ENCODE measurements around the gene ARIH1.
"Not testable (repeated sequence)": the region's sequence is repeated elsewhere in the genome, so short reads cannot be mapped to it uniquely, and the experiment has no call there.

ARIH1 gene

DNA sequence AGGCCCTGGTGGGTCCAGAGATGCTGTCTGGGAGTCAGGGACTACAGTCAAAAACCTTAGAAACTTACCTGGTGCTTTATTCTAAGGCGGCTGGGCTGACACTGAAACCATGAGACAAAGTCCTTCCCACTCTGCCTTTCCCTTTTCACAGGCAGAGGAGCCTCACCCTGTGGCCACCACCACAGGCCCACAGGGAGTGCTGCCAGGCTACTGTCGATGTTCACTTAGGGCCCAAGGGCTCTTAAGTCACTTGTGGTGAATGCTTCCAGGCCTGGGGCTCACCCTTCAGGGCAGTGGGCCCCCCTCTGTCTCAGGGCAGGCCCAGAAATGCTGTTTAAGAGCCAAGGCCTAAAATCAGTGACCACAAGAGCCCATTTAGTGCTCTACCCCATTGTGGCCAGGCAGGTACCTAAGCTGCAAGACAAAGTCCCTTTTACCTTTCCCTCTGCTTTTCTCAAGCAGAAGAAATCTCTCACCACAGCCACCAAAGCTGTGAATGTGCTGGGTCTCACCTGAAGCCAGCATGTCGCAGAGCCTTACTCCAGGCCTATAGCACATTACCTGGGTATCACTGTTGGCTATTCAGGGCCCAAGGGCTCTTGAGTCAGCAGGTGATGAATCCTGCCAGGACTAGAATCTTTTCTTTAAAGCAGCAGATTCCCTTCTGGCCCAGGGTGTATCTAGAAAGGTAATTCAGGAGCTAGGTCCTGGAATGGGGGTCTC, 140.8 kb downstream of the ARIH1 start:
- no peak for DNase-seq

DNA sequence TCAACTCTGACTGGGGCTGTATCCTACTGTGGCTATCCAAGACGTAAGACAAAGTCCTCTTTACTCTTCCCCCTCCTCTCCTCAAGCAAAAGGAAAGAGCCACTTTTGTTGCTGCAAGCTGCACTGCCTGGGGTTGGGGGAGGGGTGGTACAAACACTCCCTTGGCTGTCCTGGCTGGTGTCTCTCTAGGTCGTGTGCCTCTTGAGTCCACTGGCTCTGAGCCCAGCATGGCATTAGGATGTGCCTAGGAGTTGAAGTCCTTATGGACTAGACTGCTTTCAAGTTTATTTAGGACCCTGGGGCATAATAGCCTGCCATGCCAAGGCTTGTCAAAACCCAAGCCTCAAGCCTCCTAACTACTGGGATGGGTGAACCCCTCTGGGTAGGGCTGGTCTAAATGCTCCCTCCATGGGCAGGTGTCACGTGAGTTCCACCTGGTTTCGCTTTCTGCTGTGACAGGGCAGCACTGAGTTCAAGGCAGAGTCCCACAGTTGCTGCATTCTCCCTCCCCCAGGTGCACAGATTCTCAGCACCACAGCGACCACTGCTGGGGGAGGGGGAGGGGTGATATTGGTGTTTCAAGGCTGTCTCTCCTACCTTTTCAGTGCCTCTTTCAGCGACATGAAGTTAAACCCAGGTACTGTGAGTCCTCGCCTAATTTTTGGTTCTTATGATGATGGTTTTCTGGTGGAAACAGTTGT, 141.6 kb downstream of the ARIH1 start:
- not testable (repeated sequence) for DNase-seq

DNA sequence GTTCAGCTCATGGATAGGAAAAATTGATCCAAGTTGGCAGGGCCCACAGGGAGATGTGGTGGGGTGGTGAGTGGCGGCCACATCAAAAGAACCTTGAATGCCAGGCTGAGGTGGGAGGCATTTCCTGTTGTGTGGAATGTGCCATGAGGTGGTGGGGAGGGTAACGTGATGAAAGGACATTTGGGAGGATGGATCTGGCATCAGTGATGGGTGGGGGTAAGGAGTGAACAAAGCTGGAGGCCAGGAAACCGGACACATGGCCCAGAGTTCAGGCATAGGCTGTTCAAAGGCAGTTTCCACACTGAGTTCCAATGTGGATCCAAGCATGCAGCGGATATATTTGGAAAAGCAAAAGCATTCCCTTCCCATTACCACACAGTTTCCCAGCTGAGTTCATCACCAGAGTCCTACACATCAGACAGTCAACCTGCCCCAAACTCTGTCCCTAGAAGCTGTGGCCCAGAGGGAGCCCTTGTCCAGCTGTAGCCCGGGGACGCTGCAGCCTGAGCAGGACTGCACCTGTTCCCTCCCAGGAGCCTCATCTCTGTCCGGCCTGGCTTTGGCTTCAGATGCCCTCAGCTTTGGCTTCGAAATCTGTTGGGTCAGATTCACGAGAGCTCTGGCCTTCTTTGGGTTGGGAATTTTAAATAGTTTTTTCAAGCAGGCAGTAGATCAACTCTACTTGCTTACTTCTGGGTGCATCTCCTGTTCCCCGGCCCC, 142.5 kb downstream of the ARIH1 start:
- DNase-seq, result no peak

- DNase-seq, result not testable (repeated sequence)
Measured at GRCh38 chr15:72623854-72624253, 149.7 kb downstream of the ARIH1 start.

DNA sequence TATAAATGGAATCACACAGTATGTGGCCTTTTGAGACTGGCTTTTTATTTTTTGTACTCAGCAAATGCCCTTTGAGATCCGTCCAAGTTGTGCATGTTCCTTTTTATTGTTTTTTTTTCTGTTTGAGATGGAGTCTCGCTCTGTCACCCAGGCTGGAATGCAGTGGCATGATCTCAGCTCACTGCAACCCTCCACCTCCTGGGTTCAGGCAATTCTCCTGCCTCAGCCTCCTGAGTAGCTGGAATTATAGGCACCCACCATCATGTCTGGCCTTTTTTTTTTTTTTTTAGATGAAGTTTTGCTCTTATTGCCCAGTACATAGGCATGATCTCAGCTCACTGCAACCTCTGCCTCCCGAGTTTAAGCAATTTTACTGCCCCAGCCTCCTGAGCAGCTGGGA, 152.0 kb downstream of the ARIH1 start:
- DNase-seq, result not testable (repeated sequence)

DNA sequence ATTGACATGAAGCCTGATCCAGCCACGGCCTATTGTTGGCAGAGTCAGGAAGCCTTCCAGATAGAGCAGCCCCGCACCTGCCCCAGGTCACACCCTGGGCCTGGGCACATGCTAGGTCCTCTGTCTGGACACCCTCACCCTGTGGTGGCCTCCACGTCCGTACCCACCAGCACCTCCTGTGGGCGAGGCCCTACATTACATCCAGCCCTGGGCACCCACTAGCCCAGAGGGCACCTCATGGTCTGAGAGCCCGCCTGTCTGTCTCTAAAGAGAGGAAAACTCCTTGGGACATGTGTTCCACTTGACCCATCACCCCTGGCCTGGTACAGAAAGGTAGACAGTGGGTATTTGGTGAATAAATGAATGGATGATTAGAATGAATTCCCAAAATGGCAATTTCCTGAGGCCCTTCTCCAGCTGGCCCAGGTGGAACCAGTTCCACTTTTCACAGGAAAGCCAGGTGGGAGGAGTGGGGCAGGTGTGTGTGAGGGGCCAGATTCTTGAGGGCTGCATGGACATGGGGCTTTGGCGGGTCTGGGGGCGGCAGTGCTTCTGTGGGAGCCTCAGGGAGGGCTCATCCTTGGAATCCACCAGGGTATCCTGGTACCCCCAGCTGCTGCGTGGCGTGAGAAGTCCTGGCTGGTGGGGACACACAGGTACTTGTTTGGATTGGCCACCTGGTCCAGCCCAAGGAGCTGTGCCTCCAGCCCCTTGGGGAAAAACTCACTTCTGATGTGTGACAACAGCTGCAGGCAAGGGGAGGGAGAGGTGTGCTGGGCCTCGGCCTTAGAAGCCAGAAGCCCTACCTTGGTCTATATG, 154.3 kb downstream of the ARIH1 start:
- not testable (repeated sequence) for DNase-seq

- not testable (repeated sequence) for DNase-seq
Measured at GRCh38 chr15:72629068-72629570, 155.0 kb downstream of the ARIH1 start.

GRCh38 chr15:72636519-72637282, 162.6 kb downstream of the ARIH1 start:
- peak; percentile 13 to 35 for DNase-seq

DNA sequence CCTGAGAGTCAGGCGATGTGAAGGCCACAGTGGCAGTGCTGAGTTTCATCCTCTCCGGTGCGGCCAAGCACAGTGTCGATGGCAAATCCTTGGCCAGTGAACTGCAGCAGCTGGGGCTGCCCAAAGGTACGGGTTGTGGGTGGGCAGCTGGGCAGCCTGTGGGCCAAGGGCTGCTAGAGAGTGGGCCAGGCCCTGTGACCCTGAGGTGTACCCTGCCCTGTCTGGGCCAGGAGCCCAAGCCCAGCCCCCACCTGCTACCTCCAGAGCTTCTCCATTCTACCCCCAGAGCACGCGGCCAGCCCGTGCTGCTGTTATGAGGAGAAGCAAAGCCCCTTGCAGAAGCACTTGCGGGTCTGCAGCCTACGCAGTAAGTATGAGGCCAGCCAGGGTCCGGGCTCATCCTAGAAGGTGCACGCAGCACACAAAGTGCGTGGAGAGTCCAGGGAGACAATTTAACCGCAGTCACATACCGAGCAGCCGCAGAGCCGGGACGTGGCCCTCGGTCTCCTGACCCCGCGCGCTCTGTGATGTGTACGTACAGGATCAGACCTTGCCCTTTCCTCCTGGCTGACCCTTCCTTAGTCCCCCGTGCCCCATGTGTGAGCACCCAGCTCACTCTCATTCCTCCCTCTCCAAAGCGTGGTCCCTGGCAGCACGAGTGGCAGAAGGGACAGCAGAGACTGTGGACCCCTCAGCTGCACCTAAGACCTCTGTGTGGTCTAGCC, 165.8 kb downstream of the ARIH1 start:
- DNase-seq, result not testable (repeated sequence)

DNA sequence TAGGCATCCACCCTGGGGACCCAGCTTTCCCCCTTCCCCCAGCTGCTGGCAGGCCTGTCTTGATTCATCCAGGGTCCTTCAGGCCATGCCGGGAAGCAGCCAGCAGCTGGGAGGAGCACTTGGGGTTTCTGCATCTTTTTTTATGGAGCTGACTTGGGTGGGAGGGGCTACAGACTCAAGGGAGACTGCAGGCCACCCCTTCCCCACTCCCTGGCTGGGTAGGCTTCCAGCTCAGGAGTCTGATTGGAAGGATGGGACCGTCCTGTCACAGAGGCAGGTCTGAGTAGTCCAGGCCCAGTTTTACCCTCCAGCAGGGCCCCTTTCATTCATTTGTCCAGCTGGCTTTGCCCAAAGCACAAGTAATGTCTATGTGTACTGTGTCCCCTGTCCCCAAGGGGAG, 168.1 kb downstream of the ARIH1 start:
- not testable (repeated sequence) for DNase-seq

- DNase-seq, result not testable (repeated sequence)
Measured at GRCh38 chr15:72648631-72649253, 174.6 kb downstream of the ARIH1 start.
